ENCODE measurements around the gene ZNF669.
"Not testable (repeated sequence)": the region's sequence is repeated elsewhere in the genome, so short reads cannot be mapped to it uniquely, and the experiment has no call there.

The ZNF669 gene

GRCh38 chr1:247131236-247131635, 27.1 kb upstream of the ZNF669 start:
- TF ChIP-seq CTCF (IDR thresholded peaks at IDR 0.05) = no peak
- H3K36me3 ChIP-seq = peaks cover 12 to 31% (median 18%) of the 10 kb centered on the region in 3 donors
- no peaks in the 10 kb centered on the region for H3K27me3 ChIP-seq
- DNase-seq = no peak
- intact Hi-C loops (cut with DNase I; ENCODE audit: low total_unique reads) = no loop called here
- H3K27ac ChIP-seq = no peak overlapping the region
- H3K4me3 ChIP-seq = no peak overlapping the region
- H3K9me3 ChIP-seq = peaks cover 0 to 60% (median 30%) of the 10 kb centered on the region in 3 donors
- H3K4me1 ChIP-seq = peaks cover 0 to 6% (median 2%) of the 10 kb centered on the region in 4 donors

DNA sequence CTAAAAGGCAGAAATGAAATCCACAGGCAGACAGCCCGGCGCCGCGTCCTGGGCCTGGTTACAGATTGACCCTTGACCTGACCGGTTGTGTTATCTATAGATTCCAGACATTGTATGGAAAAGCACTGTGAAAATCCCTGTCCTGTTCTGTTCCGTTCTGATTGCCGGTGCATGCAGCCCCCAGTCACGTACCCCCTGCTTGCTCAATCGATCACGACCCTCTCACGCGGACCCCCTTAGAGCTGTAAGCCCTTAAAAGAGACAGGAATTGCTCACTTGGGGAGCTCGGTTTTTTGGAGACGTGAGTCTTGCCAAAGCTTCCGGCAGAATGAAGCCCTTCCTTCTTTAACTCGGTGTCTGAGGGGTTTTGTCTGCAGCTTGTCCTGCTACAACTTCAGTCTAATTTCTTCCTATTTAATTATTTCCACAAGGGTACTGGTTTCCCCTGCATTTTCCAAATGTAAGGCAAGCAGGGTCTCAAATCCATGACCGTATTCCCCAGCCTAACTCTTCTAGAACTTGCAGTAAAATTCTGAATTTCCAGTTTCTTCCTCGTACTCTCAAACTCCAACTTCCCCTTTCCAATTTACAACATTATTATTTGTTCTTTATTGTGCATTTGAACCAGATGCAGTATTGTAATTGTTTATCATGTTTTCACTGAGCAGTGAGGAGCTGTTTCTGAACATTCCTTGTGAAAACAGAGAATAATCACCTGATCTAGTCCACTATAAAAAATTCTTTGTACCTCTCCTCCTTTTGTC, 23.5 kb upstream of the ZNF669 start:
- not testable (repeated sequence) for H3K4me1 ChIP-seq, H3K27ac ChIP-seq, H3K4me3 ChIP-seq, DNase-seq, H3K27me3 ChIP-seq
- peaks cover 0 to 28% (median 0%) of the 10 kb centered on the region in 3 donors for H3K9me3 ChIP-seq
- intact Hi-C loops (cut with DNase I; ENCODE audit: low total_unique reads) = loop anchor here (10.0 kb wide), 1 partner anchor 77 kb away; no protein-coding TSS in a partner anchor
- peaks cover 12 to 26% (median 18%) of the 10 kb centered on the region in 3 donors for H3K36me3 ChIP-seq

DNA sequence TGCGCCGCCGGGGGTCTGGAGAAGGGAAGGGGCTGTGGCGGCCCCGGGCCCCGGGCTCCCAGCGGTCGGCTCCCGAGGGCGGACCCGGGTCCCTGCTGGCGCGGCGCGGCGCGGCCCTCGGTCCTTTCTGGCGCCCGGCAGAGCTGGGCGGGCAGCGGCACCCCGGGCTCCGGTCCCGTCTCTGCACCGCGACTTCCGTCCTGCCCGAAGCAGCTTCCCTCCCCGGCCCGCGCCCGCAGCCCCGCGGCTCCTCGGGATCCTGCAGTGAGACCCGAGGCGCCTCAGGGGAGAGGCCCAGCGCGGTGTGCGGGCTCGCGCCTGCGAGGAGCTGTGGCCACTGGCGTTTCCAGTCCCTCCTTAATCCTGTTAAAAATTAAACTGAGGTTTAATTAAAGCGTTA, 22.4 kb upstream of the ZNF669 start:
- not testable (repeated sequence) for H3K27me3 ChIP-seq, DNase-seq, H3K27ac ChIP-seq, H3K4me1 ChIP-seq, H3K4me3 ChIP-seq
- intact Hi-C loops (cut with DNase I; ENCODE audit: low total_unique reads) = loop anchor here (10.0 kb wide), 1 partner anchor 78 kb away; no protein-coding TSS in a partner anchor
- Histone ChIP-seq H3K9me3 (peaks cover 0 to 17% (median 0%) of the 10 kb centered on the region in 3 donors), H3K36me3 (peaks cover 7 to 18% (median 16%) of the 10 kb centered on the region in 3 donors)

GRCh38 chr1:247126166-247126565, 22.0 kb upstream of the ZNF669 start:
- H3K9me3 ChIP-seq = peaks cover 0 to 13% (median 0%) of the 10 kb centered on the region in 3 donors
- H3K27me3 ChIP-seq, H3K27ac ChIP-seq, H3K4me3 ChIP-seq, DNase-seq, H3K4me1 ChIP-seq: not testable (repeated sequence)
- intact Hi-C loops (cut with DNase I; ENCODE audit: low total_unique reads) = loop anchor here (10.0 kb wide), 1 partner anchor 79 kb away; no protein-coding TSS in a partner anchor
- peaks cover 2 to 14% (median 12%) of the 10 kb centered on the region in 3 donors for H3K36me3 ChIP-seq

- intact Hi-C loops (cut with DNase I; ENCODE audit: low total_unique reads) = loop anchor here (10.0 kb wide), 1 partner anchor 83 kb away; no protein-coding TSS in a partner anchor
- H3K4me1 ChIP-seq = no peaks in the 10 kb centered on the region
- no peak overlapping the region for H3K27ac ChIP-seq
- H3K4me3 ChIP-seq = no peak overlapping the region
- H3K9me3 ChIP-seq = no peaks in the 10 kb centered on the region
- H3K36me3 ChIP-seq = no peaks in the 10 kb centered on the region
- no peaks in the 10 kb centered on the region for H3K27me3 ChIP-seq
- no peak for TF ChIP-seq CTCF (IDR thresholded peaks at IDR 0.05)
- no peak for DNase-seq
Observed at GRCh38 chr1:247121382-247121781, 17.2 kb upstream of the ZNF669 start.

DNA sequence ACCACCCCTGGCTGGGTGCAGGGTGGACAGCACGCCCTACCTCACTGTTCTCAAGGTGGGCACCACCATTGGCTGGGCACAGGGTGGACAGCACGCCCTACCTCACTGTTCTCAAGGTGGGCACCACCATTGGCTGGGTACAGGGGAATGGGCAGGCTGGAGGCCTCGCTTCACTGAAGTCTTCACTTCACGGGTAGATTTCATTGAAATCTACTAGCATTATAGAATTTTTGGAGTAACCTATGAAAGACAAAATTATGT, 16.2 kb upstream of the ZNF669 start:
- H3K27ac ChIP-seq, H3K9me3 ChIP-seq, DNase-seq, H3K27me3 ChIP-seq, H3K36me3 ChIP-seq, H3K4me3 ChIP-seq, H3K4me1 ChIP-seq: not testable (repeated sequence)
- intact Hi-C loops (cut with DNase I; ENCODE audit: low total_unique reads) = loop anchor here (10.0 kb wide), 1 partner anchor 84 kb away; no protein-coding TSS in a partner anchor

DNA sequence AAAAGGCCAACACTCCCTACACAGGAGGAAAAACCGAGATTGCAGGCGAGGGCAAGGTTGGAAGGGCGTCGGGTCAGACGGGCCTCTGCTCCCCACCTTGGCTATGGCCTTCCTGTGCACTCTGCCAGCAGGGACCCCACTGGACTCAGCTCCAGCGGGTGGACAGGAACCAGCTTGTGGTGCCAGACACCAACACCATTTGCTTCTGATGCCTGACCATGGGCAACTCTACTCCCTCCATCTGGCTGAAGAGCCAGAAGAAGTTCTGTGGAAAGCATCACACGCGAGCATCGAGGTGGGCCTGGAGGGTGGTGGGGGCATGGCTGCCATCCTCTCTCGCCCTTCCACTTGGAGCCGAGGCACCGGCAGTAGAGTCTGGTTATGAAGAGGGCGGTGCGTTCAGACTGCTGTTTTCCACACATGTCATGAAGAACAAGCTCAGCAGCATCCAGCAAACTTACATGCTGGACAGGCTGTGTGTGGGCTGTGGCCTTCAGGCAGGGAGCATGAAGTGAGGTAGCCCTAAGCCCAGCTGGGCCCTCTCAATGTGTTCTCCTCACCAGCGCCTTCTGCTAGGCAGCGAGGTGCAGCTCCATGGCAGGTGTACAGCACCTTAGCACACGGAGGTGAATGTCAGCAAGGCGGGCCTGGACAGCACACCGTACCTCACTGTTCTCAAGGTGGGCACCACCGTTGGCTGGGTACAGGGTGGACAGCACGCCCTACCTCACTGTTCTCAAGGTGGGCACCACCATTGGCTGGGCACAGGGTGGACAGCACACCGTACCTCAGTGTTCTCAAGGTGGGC, 15.6 kb upstream of the ZNF669 start:
- intact Hi-C loops (cut with DNase I; ENCODE audit: low total_unique reads) = loop anchor here (10.0 kb wide), 2 partner anchors 45 to 85 kb away; no protein-coding TSS in a partner anchor
- TF ChIP-seq CTCF (IDR thresholded peaks at IDR 0.05) = no peak

More for the DNA sequence above, 15.6 kb upstream of the ZNF669 start:
- Histone ChIP-seq H3K27ac (no peak overlapping the region), H3K27me3 (no peaks in the 10 kb centered on the region), H3K4me1 (no peaks in the 10 kb centered on the region), H3K4me3 (no peak overlapping the region), H3K36me3 (no peaks in the 10 kb centered on the region), H3K9me3 (no peaks in the 10 kb centered on the region)
- no peak for DNase-seq
